ENCODE measurements around the gene GUCY2F. TPM values are rescaled to one million over a fixed set of nuclear protein-coding genes. Genes with fewer than 3 reads are reported as not detected.

Gene GUCY2F
- total RNA-seq, 1 experiment from 2014 or later, result not detected

DNA sequence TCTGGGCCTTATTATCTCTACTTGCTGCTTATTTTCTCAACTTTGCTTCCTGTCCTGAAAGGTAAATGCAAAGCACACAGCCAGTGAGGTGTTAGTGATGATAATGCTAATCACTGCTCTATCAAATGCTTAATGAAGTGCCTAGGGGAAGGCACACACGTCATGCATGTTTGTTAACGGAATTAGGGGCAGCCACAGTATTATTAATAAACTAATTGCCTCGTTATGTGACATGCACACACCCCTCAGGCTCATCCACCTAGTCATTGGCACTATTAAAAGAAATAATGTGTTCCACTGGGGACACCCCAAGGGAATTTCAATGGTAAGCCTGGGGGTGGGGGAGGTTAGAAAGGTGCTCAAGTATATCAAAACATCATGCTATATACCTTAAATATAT, 125.2 kb downstream of the GUCY2F start:
- RAD21 ChIA-PET (ENCODE audit: low non-redundant PET in 1 of 2, low total read pairs in 2 of 2, uncharacterized antibody in 2 of 2, unreplicated experiment in 2 of 2), result no interaction called here
- no TSS peak for BruUV-seq (replicated peaks)
- intact Hi-C loops (cut with micrococcal nuclease), result no loop called here

More for the DNA sequence above, 125.2 kb downstream of the GUCY2F start:
- Histone ChIP-seq H3K79me2 (ENCODE audit: insufficient read depth, low read length) (no peaks in the 10 kb centered on the region), H3K4me1 (ENCODE audit: control insufficient read depth in 1 of 2, insufficient read depth in 2 of 2, low read length in 2 of 2) (no peaks in the 10 kb centered on the region), H4K20me1 (ENCODE audit: insufficient read depth) (no peaks in the 10 kb centered on the region), H3K9ac (ENCODE audit: low read length) (no peak overlapping the region), H3K4me2 (ENCODE audit: low read length) (no peak overlapping the region), H3K27me3 (ENCODE audit: insufficient read depth, low read length) (no peaks in the 10 kb centered on the region), H3K27ac (ENCODE audit: low read depth, low read length) (no peak overlapping the region), H3K9me2 (ENCODE audit: insufficient read depth) (no peaks in the 10 kb centered on the region), H3K9me3 (ENCODE audit: control insufficient read depth in 1 of 2, insufficient read depth in 1 of 2, low read depth in 1 of 2, low read length in 2 of 2) (no peaks in the 10 kb centered on the region), H2AFZ (ENCODE audit: low read depth, low read length, poor library complexity, severe bottlenecking) (no peak overlapping the region), H3K4me3 (replicated peaks in 1 of 2; ENCODE audit: low read depth in 1 of 2, low read length in 2 of 2) (no peak overlapping the region), H3K36me3 (ENCODE audit: control insufficient read depth in 1 of 2, insufficient read depth in 2 of 2, low read length in 2 of 2) (no peaks in the 10 kb centered on the region)
- CTCF ChIA-PET, result no interaction called here
- POLR2A ChIA-PET, result no interaction called here
- no peak for ATAC-seq
- TF ChIP-seq, protein P1, sequence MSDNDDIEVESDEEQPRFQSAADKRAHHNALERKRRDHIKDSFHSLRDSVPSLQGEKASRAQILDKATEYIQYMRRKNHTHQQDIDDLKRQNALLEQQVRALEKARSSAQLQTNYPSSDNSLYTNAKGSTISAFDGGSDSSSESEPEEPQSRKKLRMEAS (IDR thresholded peaks at IDR 0.05), result no peak
- no peak for TF ChIP-seq SRF (IDR thresholded peaks at IDR 0.05; ENCODE audit: low read depth)
- no peak for TF ChIP-seq JUND (IDR thresholded peaks at IDR 0.05)
- TF ChIP-seq YY1 (IDR thresholded peaks at IDR 0.05; ENCODE audit: extremely low read depth, insufficient replicate concordance, low read depth, low read length), result no peak
- TF ChIP-seq SP1 (IDR thresholded peaks at IDR 0.05; ENCODE audit: low read depth), result no peak
- TF ChIP-seq, protein P2, sequence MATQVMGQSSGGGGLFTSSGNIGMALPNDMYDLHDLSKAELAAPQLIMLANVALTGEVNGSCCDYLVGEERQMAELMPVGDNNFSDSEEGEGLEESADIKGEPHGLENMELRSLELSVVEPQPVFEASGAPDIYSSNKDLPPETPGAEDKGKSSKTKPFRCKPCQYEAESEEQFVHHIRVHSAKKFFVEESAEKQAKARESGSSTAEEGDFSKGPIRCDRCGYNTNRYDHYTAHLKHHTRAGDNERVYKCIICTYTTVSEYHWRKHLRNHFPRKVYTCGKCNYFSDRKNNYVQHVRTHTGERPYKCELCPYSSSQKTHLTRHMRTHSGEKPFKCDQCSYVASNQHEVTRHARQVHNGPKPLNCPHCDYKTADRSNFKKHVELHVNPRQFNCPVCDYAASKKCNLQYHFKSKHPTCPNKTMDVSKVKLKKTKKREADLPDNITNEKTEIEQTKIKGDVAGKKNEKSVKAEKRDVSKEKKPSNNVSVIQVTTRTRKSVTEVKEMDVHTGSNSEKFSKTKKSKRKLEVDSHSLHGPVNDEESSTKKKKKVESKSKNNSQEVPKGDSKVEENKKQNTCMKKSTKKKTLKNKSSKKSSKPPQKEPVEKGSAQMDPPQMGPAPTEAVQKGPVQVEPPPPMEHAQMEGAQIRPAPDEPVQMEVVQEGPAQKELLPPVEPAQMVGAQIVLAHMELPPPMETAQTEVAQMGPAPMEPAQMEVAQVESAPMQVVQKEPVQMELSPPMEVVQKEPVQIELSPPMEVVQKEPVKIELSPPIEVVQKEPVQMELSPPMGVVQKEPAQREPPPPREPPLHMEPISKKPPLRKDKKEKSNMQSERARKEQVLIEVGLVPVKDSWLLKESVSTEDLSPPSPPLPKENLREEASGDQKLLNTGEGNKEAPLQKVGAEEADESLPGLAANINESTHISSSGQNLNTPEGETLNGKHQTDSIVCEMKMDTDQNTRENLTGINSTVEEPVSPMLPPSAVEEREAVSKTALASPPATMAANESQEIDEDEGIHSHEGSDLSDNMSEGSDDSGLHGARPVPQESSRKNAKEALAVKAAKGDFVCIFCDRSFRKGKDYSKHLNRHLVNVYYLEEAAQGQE (IDR thresholded peaks at IDR 0.05; ENCODE audit: low read depth), result no peak
- TF ChIP-seq EZH2 (IDR thresholded peaks at IDR 0.05), result no peak
- TF ChIP-seq CEBPB (IDR thresholded peaks at IDR 0.05; ENCODE audit: low read depth), result no peak
- TF ChIP-seq EZH2phosphoT487 (IDR thresholded peaks at IDR 0.05; ENCODE audit: borderline replicate concordance), result no peak
- no peak for TF ChIP-seq CBX3 (IDR thresholded peaks at IDR 0.05; ENCODE audit: low read depth)
- TF ChIP-seq FOSL1 (IDR thresholded peaks at IDR 0.05; ENCODE audit: low read depth), result no peak
- no peak for TF ChIP-seq TCF7L2 (IDR thresholded peaks at IDR 0.05; ENCODE audit: borderline replicate concordance, extremely low read depth, insufficient read depth, insufficient read length)
- TF ChIP-seq, protein P3, sequence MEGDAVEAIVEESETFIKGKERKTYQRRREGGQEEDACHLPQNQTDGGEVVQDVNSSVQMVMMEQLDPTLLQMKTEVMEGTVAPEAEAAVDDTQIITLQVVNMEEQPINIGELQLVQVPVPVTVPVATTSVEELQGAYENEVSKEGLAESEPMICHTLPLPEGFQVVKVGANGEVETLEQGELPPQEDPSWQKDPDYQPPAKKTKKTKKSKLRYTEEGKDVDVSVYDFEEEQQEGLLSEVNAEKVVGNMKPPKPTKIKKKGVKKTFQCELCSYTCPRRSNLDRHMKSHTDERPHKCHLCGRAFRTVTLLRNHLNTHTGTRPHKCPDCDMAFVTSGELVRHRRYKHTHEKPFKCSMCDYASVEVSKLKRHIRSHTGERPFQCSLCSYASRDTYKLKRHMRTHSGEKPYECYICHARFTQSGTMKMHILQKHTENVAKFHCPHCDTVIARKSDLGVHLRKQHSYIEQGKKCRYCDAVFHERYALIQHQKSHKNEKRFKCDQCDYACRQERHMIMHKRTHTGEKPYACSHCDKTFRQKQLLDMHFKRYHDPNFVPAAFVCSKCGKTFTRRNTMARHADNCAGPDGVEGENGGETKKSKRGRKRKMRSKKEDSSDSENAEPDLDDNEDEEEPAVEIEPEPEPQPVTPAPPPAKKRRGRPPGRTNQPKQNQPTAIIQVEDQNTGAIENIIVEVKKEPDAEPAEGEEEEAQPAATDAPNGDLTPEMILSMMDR (IDR thresholded peaks at IDR 0.05 in 2 of 3, conservative IDR thresholded peaks at IDR 0.05 in 1 of 3; ENCODE audit: borderline replicate concordance in 1 of 3, insufficient read depth in 1 of 3, low read depth in 2 of 3, low read length in 2 of 3), result no peak
- DNase-seq (ENCODE audit: low read depth, low spot score), result no peak
